K562 (cell line): ENCODE data around the gene CMTM8. TPM values are rescaled to one million over a fixed set of nuclear protein-coding genes. Genes with fewer than 3 reads are reported as not detected.

Experiments
- ATAC-seq: fragments of 200-7000 bp; cut with Tn5 transposase; 3 replicates; pipeline ENCODE4 v1.9.1; 2020; ENCODE audit warnings: moderate library complexity
- BruUV-seq: library from RNA; stranded (reverse); fragments of 400-500 nt; replicated peaks from 2 replicates; lab custom pipeline; 2021; lab: Mats Ljungman, UMichigan
- CTCF ChIA-PET: fragments of 300-600 bp; formaldehyde crosslinking; extraction: SDS; loops from one replicate; lab custom pipeline; 2021; ENCODE audit warnings: low intra/inter-chr PET ratio; lab: Yijun Ruan, JAX
- POLR2A ChIA-PET: fragments of 300-600, 350-650 bp; sonication (Branson Sonifier 250); formaldehyde crosslinking; extraction: SDS; loops from one replicate; lab custom pipeline; 2021; ENCODE audit warnings: antibody characterized with exemption, inconsistent platforms; lab: Yijun Ruan, JAX
- DNase-seq, 4 experiments: peaks; one replicate each; pipeline versions ENCODE4 v3.0.0 to v3.0.0-alpha.2; 2011 to 2018; ENCODE audit warnings: low spot score in 3 of 4, mixed read lengths in 3 of 4; ENCODE audit errors: extremely low read depth in 1 of 4
- FAIRE-seq: peaks from 2 replicates; lab custom pipeline; 2011; peaks lifted over from hg19 to GRCh38; lab: Jason Lieb, UNC
- H2AFZ ChIP-seq: 2 replicates; pipeline ENCODE4 v1.6.0; 2011; ENCODE audit warnings: low read depth, low read length, control low read depth, inconsistent platforms
- H3K27ac ChIP-seq: fragments of 200-600 bp; 3 replicates; pipeline ENCODE4 v1.8.0; 2011; ENCODE audit warnings: low read depth, mild to moderate bottlenecking, control low read depth, inconsistent platforms, low read length, moderate library complexity, mixed read lengths; ENCODE audit errors: extremely low read depth
- H3K27me3 ChIP-seq, 2 experiments: fragments of 300-600 bp in 1 of 2; 2 replicates in 1 of 2; 3 replicates in 1 of 2; pipeline versions ENCODE4 v1.6.0 to v1.8.0; 2011; ENCODE audit warnings: inconsistent platforms in 2 of 2, low read length in 2 of 2, mild to moderate bottlenecking in 1 of 2, mixed read lengths in 1 of 2, moderate library complexity in 1 of 2; ENCODE audit not compliant: control insufficient read depth in 2 of 2, insufficient read depth in 2 of 2
- H3K36me3 ChIP-seq: fragments of 300-600 bp; 3 replicates; pipeline ENCODE4 v1.8.0; 2011; ENCODE audit warnings: mild to moderate bottlenecking, low read length, inconsistent platforms; ENCODE audit not compliant: control insufficient read depth, insufficient read depth
- H3K4me1 ChIP-seq, 2 experiments: fragments of 200-600 bp in 1 of 2; replicated peaks in 1 of 2; 2 replicates in 1 of 2; 3 replicates in 1 of 2; pipeline versions ENCODE4 v1.5.1 to v1.8.0; 2011; ENCODE audit warnings: inconsistent platforms in 2 of 2, low read length in 2 of 2, mild to moderate bottlenecking in 1 of 2, mixed read lengths in 1 of 2, moderate library complexity in 1 of 2; ENCODE audit not compliant: control insufficient read depth in 2 of 2, insufficient read depth in 2 of 2
- H3K4me2 ChIP-seq: 2 replicates; pipeline ENCODE4 v1.6.1; 2011; ENCODE audit warnings: low read length, control low read depth, inconsistent platforms, mixed read lengths; ENCODE audit not compliant: insufficient read depth
- H3K4me3 ChIP-seq: fragments of 200-600 bp; sonication (generic), shearing (Covaris generic); 2 replicates; pipeline ENCODE4 v1.5.1; 2016; ENCODE audit warnings: control low read depth, inconsistent platforms
- H3K79me2 ChIP-seq: fragments of 200-600 bp; 3 replicates; pipeline ENCODE4 v1.8.0; 2011; ENCODE audit warnings: low read length, inconsistent platforms; ENCODE audit not compliant: control insufficient read depth, insufficient read depth
- H3K9ac ChIP-seq, 2 experiments: 2 replicates each; pipeline versions ENCODE4 v1.6.0 to v1.6.1; 2011; ENCODE audit warnings: low read depth in 2 of 2, low read length in 2 of 2, control low read depth in 1 of 2, inconsistent platforms in 1 of 2, mild to moderate bottlenecking in 1 of 2, mixed read lengths in 1 of 2; ENCODE audit not compliant: insufficient read depth in 1 of 2
- H3K9me1 ChIP-seq: one replicate; pipeline ENCODE4 v1.6.0; 2011; ENCODE audit warnings: inconsistent platforms, mild to moderate bottlenecking, low read length, moderate library complexity; ENCODE audit not compliant: control insufficient read depth, insufficient read depth
- H3K9me3 ChIP-seq: replicated peaks from 2 replicates; pipeline ENCODE4 v1.5.1; 2011; ENCODE audit warnings: low read depth, low read length, inconsistent platforms; ENCODE audit not compliant: control insufficient read depth, insufficient read depth
- H4K20me1 ChIP-seq: replicated peaks from 2 replicates; pipeline ENCODE4 v1.6.1; 2011; ENCODE audit warnings: low read length, inconsistent platforms, mixed read lengths; ENCODE audit not compliant: control insufficient read depth, insufficient read depth
- FOXA1 ChIP-seq: fragments of 450-650 bp; IDR thresholded peaks from 2 replicates; pipeline ENCODE4 v1.6.1; 2016; ENCODE audit warnings: mild to moderate bottlenecking, borderline replicate concordance
- GATAD2B ChIP-seq: fragments of 450-650 bp; IDR thresholded peaks from 2 replicates; pipeline ENCODE4 v1.6.1; 2017; ENCODE audit warnings: mild to moderate bottlenecking, borderline replicate concordance
- IRF9 ChIP-seq: fragments of 450-650 bp; IDR thresholded peaks from 2 replicates; pipeline ENCODE4 v1.6.1; 2016; ENCODE audit warnings: missing biosample characterization, missing genetic modification characterization
- SMAD2 ChIP-seq: fragments of 150-350 bp; IDR thresholded peaks from 2 replicates; pipeline ENCODE4 v1.6.1; 2014; ENCODE audit warnings: low read depth, mild to moderate bottlenecking, low read length
- STAG1 ChIP-seq: sonication (generic); formaldehyde crosslinking; IDR thresholded peaks from 2 replicates; pipeline ENCODE4 v1.5.0; 2020; ENCODE audit warnings: missing genetic modification reagents, borderline replicate concordance
- ZBTB17 ChIP-seq: fragments of 450-650 bp; formaldehyde crosslinking; IDR thresholded peaks from 2 replicates; pipeline ENCODE4 v1.4.0; 2020; ENCODE audit warnings: mild to moderate bottlenecking
- ZNF146 ChIP-seq: IDR thresholded peaks from one replicate; pipeline ENCODE4 v1.6.1; 2018; ENCODE audit warnings: missing compliant biosample characterization; ENCODE audit not compliant: unreplicated experiment
- WGBS: fragments of 100-300 bp; shearing (Covaris generic); methylation state at CpG from one replicate; pipeline ENCODE4 v1.1.6; 2016; ENCODE audit warnings: low coverage, mixed read lengths; ENCODE audit not compliant: insufficient coverage; ENCODE audit errors: missing lambda C conversion rate; 5-methylcytosine and 5-hydroxymethylcytosine counted together
- in situ Hi-C: fragments of 300-500 bp; cut with MboI; formaldehyde crosslinking; loops from 4 replicates; pipeline ENCODE4 v1.15.0; 2018; ENCODE audit warnings: inconsistent platforms, mixed read lengths
- intact Hi-C: fragments of 100-400 bp; cut with micrococcal nuclease; formaldehyde crosslinking; loops from 2 replicates; pipeline ENCODE4 v1.14.2; 2022
- polyA plus RNA-seq, 8 experiments: library from polyadenylated mRNA; depleted of rRNA in 4 of 8; stranded (reverse) in 5 of 8; unstranded in 3 of 8; fragments of >200 nt; fragmentation: Nextera tagmentation in 2 of 8; fragmentation: Illumina TruSeq in 1 of 8; extraction: Ambion mirVana in 2 of 8; extraction: Trizol in 1 of 8; gene quantifications; 2 replicates each; pipeline versions ENCODE4 v1.2.1 to v1.2.3, GENCODE V29; 2011 to 2014; ENCODE audit warnings: inconsistent platforms in 1 of 8, missing spikeins in 1 of 8
- total RNA-seq, 7 experiments: library from RNA; depleted of rRNA in 6 of 7; stranded (reverse); fragments of >200 nt in 6 of 7; fragmentation: Illumina TruSeq in 2 of 7; extraction: Trizol in 2 of 7; gene quantifications; 2 replicates each; pipeline versions ENCODE4 v1.2.1 to v1.2.3, GENCODE V29; 2011 to 2021; ENCODE audit warnings: low replicate concordance in 1 of 7
- TF ChIP-seq, protein P1 (sequence below): fragments of 450-650 bp; IDR thresholded peaks from 2 replicates; pipeline ENCODE4 v1.6.1; 2016; ENCODE audit warnings: low read depth

The CMTM8 gene
- total and polyA plus RNA-seq, 9 of the 15 experiments (the other 6 are each of a cell fraction or from before 2014, with no cell fraction given): not detected

- H3K9ac ChIP-seq: no peak overlapping the region
- CTCF ChIA-PET: no interaction called here
- DNase-seq (no peak), ATAC-seq (no peak), FAIRE-seq (no peak)
- no peaks in the 10 kb centered on the region for H3K9me3 ChIP-seq
- peaks cover 0 to 9% of the 10 kb centered on the region in 2 experiments; a peak in 2 of 5 replicates for H3K27me3 ChIP-seq
- no peak overlapping the region for H3K27ac ChIP-seq
- BruUV-seq: no TSS peak
- no peak overlapping the region for H3K4me3 ChIP-seq
- H3K9me1 ChIP-seq: no peaks in the 10 kb centered on the region
- no peak overlapping the region for H2AFZ ChIP-seq
- H4K20me1 ChIP-seq: no peaks in the 10 kb centered on the region; the same call in 1 of the 2 replicates
- TF ChIP-seq FOXA1 (no peak), SMAD2 (no peak), IRF9 (tag) (no peak), STAG1 (CRISPR knock-in tag) (no peak), ZNF146 (CRISPR knock-in tag) (no peak)
- in situ Hi-C loops (no loop called here), intact Hi-C loops (no loop called here)
- no peaks in the 10 kb centered on the region for H3K79me2 ChIP-seq
- H3K36me3 ChIP-seq: no peaks in the 10 kb centered on the region
- WGBS: 0% methylated on average over 4 of the region's 4 CpGs
- POLR2A ChIA-PET: no interaction called here
- H3K4me2 ChIP-seq: no peak overlapping the region
- no peaks in the 10 kb centered on the region for H3K4me1 ChIP-seq
These were observed 8.9 kb upstream of the CMTM8 start for GRCh38 chr3:32229565-32229964.

DNA sequence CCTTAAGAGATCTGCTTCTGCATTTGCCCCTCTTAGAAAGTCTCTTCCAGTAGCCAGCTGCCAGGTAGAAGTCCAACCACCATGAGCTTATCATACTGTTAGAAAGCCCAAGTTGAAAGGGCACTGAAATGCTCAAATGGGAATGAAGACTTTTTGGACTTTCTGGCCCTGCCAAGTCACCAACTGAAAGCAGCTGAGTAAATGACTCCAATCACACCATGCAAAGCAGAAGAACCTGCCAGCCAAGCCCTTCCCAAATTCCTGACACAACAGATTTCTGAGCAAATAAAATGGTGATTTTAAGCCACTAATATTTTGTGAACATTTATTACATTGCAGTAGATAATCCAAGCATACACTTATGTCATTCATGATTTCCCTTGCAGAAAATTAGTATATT lies 2.1 kb upstream of the CMTM8 start:
- no peaks in the 10 kb centered on the region for H3K79me2 ChIP-seq
- H3K4me2 ChIP-seq: no peak overlapping the region
- BruUV-seq: no TSS peak
- in situ Hi-C loops: no loop called here
- CTCF ChIA-PET: no interaction called here
- H3K9ac ChIP-seq: no peak overlapping the region
- no peak for FAIRE-seq
- POLR2A ChIA-PET: interaction anchor here (0.6 to 1.7 kb wide), 3 partner anchors 11 to 670 kb away, joined by 3 to 4 read pairs (median 3); no protein-coding TSS in a partner anchor
- no peak overlapping the region for H2AFZ ChIP-seq
- no peaks in the 10 kb centered on the region; the same call in 1 of the 2 replicates for H4K20me1 ChIP-seq
- no peak overlapping the region for H3K4me3 ChIP-seq
- DNase-seq: no peak
- ATAC-seq: no peak
- peaks cover 0 to 15% of the 10 kb centered on the region in 2 experiments; a peak in 2 of 5 replicates for H3K4me1 ChIP-seq
- H3K36me3 ChIP-seq: no peaks in the 10 kb centered on the region
- H3K27me3 ChIP-seq: peaks cover 25 to 39% of the 10 kb centered on the region in 2 experiments
- no peaks in the 10 kb centered on the region for H3K9me3 ChIP-seq
- intact Hi-C loops: no loop called here
- no peaks in the 10 kb centered on the region for H3K9me1 ChIP-seq
- H3K27ac ChIP-seq: no peak overlapping the region
- TF ChIP-seq ZBTB17: no peak
- TF ChIP-seq GATAD2B: no peak
- TF ChIP-seq, protein P1, sequence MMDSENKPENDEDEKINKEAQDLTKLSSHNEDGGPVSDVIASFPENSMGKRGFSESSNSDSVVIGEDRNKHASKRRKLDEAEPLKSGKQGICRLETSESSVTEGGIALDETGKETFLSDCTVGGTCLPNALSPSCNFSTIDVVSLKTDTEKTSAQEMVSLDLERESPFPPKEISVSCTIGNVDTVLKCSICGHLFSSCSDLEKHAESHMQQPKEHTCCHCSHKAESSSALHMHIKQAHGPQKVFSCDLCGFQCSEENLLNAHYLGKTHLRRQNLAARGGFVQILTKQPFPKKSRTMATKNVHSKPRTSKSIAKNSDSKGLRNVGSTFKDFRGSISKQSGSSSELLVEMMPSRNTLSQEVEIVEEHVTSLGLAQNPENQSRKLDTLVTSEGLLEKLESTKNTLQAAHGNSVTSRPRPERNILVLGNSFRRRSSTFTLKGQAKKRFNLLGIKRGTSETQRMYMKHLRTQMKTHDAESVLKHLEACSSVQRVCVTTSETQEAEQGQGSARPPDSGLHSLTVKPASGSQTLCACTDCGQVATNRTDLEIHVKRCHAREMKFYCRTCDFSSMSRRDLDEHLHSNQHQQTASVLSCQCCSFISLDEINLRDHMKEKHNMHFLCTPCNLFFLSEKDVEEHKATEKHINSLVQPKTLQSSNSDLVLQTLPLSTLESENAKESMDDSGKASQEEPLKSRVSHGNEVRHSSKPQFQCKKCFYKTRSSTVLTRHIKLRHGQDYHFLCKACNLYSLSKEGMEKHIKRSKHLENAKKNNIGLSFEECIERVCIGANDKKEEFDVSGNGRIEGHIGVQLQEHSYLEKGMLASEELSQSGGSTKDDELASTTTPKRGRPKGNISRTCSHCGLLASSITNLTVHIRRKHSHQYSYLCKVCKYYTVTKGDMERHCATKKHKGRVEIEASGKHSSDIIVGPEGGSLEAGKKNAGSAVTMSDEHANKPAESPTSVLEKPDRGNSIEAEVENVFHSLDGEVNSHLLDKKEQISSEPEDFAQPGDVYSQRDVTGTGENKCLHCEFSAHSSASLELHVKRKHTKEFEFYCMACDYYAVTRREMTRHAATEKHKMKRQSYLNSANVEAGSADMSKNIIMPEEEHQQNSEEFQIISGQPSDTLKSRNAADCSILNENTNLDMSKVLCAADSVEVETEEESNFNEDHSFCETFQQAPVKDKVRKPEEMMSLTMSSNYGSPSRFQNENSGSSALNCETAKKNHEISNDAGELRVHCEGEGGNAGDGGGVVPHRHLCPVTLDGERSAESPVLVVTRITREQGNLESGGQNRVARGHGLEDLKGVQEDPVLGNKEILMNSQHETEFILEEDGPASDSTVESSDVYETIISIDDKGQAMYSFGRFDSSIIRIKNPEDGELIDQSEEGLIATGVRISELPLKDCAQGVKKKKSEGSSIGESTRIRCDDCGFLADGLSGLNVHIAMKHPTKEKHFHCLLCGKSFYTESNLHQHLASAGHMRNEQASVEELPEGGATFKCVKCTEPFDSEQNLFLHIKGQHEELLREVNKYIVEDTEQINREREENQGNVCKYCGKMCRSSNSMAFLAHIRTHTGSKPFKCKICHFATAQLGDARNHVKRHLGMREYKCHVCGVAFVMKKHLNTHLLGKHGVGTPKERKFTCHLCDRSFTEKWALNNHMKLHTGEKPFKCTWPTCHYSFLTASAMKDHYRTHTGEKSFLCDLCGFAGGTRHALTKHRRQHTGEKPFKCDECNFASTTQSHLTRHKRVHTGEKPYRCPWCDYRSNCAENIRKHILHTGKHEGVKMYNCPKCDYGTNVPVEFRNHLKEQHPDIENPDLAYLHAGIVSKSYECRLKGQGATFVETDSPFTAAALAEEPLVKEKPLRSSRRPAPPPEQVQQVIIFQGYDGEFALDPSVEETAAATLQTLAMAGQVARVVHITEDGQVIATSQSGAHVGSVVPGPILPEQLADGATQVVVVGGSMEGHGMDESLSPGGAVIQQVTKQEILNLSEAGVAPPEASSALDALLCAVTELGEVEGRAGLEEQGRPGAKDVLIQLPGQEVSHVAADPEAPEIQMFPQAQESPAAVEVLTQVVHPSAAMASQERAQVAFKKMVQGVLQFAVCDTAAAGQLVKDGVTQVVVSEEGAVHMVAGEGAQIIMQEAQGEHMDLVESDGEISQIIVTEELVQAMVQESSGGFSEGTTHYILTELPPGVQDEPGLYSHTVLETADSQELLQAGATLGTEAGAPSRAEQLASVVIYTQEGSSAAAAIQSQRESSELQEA: no peak
